Neural cell (in vitro differentiated cells): ENCODE measurements around the gene H6PD. TPM values are rescaled to one million over a fixed set of nuclear protein-coding genes. Genes with fewer than 3 reads are reported as not detected.
A peak's percentile ranks its signal among the peaks of the same experiment; 100 is the strongest.

ENCODE experiments used
- H2AFZ ChIP-seq: fragments of 200-600, 300-800 bp; sonication (generic), shearing (Covaris generic); 2 replicates; pipeline ENCODE4 v1.6.0; 2014; ENCODE audit warnings: low read depth, mild to moderate bottlenecking, antibody characterized with exemption, low read length, moderate library complexity
- H3F3A ChIP-seq: fragments of 200-600 bp; shearing (Covaris generic); 2 replicates; pipeline ENCODE4 v1.6.1; 2016; ENCODE audit warnings: mild to moderate bottlenecking, moderate library complexity, mixed read lengths, antibody characterized with exemption, low read length; ENCODE audit not compliant: insufficient read depth, poor library complexity, severe bottlenecking
- H3K27ac ChIP-seq: fragments of 200-600, 300-800 bp; sonication (generic), shearing (Covaris generic); 2 replicates; pipeline ENCODE4 v1.5.1; 2014; ENCODE audit warnings: mild to moderate bottlenecking, low read length, moderate library complexity
- H3K27me3 ChIP-seq: fragments of 300-800, 200-600 bp; sonication (generic), shearing (Covaris generic); 2 replicates; pipeline ENCODE4 v1.6.0; 2014; ENCODE audit warnings: mild to moderate bottlenecking, low read depth, low read length, moderate library complexity; ENCODE audit not compliant: insufficient read depth
- H3K36me3 ChIP-seq: fragments of 300-800, 200-600 bp; sonication (generic), shearing (Covaris generic); 2 replicates; pipeline ENCODE4 v1.5.1; 2014; ENCODE audit warnings: mild to moderate bottlenecking, antibody characterized with exemption, low read length, moderate library complexity; ENCODE audit not compliant: insufficient read depth
- H3K4me2 ChIP-seq: fragments of 300-800, 200-600 bp; sonication (generic), shearing (Covaris generic); 2 replicates; pipeline ENCODE4 v1.6.0; 2014; ENCODE audit warnings: mild to moderate bottlenecking, low read length
- H3K4me3 ChIP-seq: fragments of 300-800, 200-600 bp; sonication (generic), shearing (Covaris generic); 2 replicates; pipeline ENCODE4 v1.5.1; 2014; ENCODE audit warnings: mild to moderate bottlenecking, low read length, moderate library complexity
- H3K79me2 ChIP-seq: fragments of 200-600 bp; shearing (Covaris generic); replicated peaks from 2 replicates; pipeline ENCODE4 v1.6.0; 2014; ENCODE audit warnings: mild to moderate bottlenecking, low read length, moderate library complexity; ENCODE audit not compliant: insufficient read depth
- H3K9ac ChIP-seq: fragments of 300-800, 200-600 bp; sonication (generic), shearing (Covaris generic); 2 replicates; pipeline ENCODE4 v1.6.1; 2016; ENCODE audit warnings: mild to moderate bottlenecking, low read length, mixed read lengths
- H3K9me2 ChIP-seq: fragments of 200-600 bp; shearing (Covaris generic); 2 replicates; pipeline ENCODE4 v1.6.1; 2016; ENCODE audit warnings: mild to moderate bottlenecking, low read length, mixed read lengths; ENCODE audit not compliant: insufficient read depth
- H3K9me3 ChIP-seq: fragments of 200-600, 300-800 bp; sonication (generic), shearing (Covaris generic); 2 replicates; pipeline ENCODE4 v1.6.1; 2016; ENCODE audit warnings: mild to moderate bottlenecking, mixed run types, low read length, moderate library complexity, mixed read lengths
- H4K20me1 ChIP-seq: fragments of 200-600 bp; shearing (Covaris generic); 2 replicates; pipeline ENCODE4 v1.6.1; 2016; ENCODE audit warnings: mild to moderate bottlenecking, mixed run types; ENCODE audit not compliant: insufficient read depth
- CTCF ChIP-seq: fragments of 450-650 bp; IDR thresholded peaks from 2 replicates; pipeline ENCODE4 v1.5.1; 2014; ENCODE audit warnings: antibody characterized with exemption, mild to moderate bottlenecking, moderate library complexity; ENCODE audit not compliant: poor library complexity, severe bottlenecking
- EP300 ChIP-seq: fragments of 450-650 bp; conservative IDR thresholded peaks from 2 replicates; pipeline ENCODE4 v1.6.1; 2014; ENCODE audit warnings: antibody characterized with exemption, mild to moderate bottlenecking, moderate library complexity; ENCODE audit not compliant: poor library complexity, severe bottlenecking
- EZH2 ChIP-seq: fragments of 200-600, 300-800 bp; shearing (Covaris generic), sonication (generic); IDR thresholded peaks from 2 replicates; pipeline ENCODE4 v1.6.1; 2014; ENCODE audit warnings: antibody characterized with exemption, low read length, borderline replicate concordance, mild to moderate bottlenecking; ENCODE audit not compliant: insufficient read depth, poor library complexity, severe bottlenecking
- MXI1 ChIP-seq: fragments of 450-650 bp; conservative IDR thresholded peaks from 2 replicates; pipeline ENCODE4 v1.6.1; 2014; ENCODE audit warnings: antibody characterized with exemption, mild to moderate bottlenecking; ENCODE audit not compliant: poor library complexity, severe bottlenecking
- POLR2AphosphoS5 ChIP-seq: IDR thresholded peaks from 2 replicates; pipeline ENCODE4 v1.6.1; 2012
- RAD21 ChIP-seq: fragments of 450-650 bp; conservative IDR thresholded peaks from 2 replicates; pipeline ENCODE4 v1.6.1; 2014; ENCODE audit warnings: antibody characterized with exemption, mild to moderate bottlenecking, moderate library complexity
- REST ChIP-seq: IDR thresholded peaks from 2 replicates; pipeline ENCODE4 v1.6.1; 2012; ENCODE audit warnings: borderline replicate concordance
- SMC3 ChIP-seq: fragments of 450-650 bp; conservative IDR thresholded peaks from 2 replicates; pipeline ENCODE4 v1.6.1; 2014; ENCODE audit warnings: antibody characterized with exemption, mild to moderate bottlenecking, moderate library complexity; ENCODE audit not compliant: poor library complexity
- TAF1 ChIP-seq: IDR thresholded peaks from 2 replicates; pipeline ENCODE4 v1.6.1; 2012; ENCODE audit warnings: low read depth
- polyA plus RNA-seq: library from polyadenylated mRNA; depleted of rRNA; stranded (reverse); fragments of >200 nt; gene quantifications from 2 replicates; pipeline ENCODE4 v1.2.3, GENCODE V29; 2014

H6PD gene
- polyA plus RNA-seq, 1 donor from 2014 or later, result 4.6 TPM

GRCh38 chr1:9195651-9196050 lies 38.9 kb upstream of the H6PD start:
- Histone ChIP-seq H3K9me2 (no peaks in the 10 kb centered on the region), H3F3A (no peaks in the 10 kb centered on the region), H3K27me3 (peaks cover 39% of the 10 kb centered on the region), H3K79me2 (no peaks in the 10 kb centered on the region), H3K9ac (no peak overlapping the region), H2AFZ (no peak overlapping the region), H3K27ac (no peak overlapping the region), H4K20me1 (no peaks in the 10 kb centered on the region), H3K36me3 (no peaks in the 10 kb centered on the region), H3K9me3 (no peaks in the 10 kb centered on the region), H3K4me3 (no peak overlapping the region), H3K4me2 (no peak overlapping the region)
- no peak for TF ChIP-seq EP300
- TF ChIP-seq EZH2, result no peak
- TF ChIP-seq POLR2AphosphoS5, result no peak
- TF ChIP-seq TAF1, result no peak
- no peak for TF ChIP-seq SMC3
- TF ChIP-seq REST, result no peak

- Histone ChIP-seq H3K36me3 (no peaks in the 10 kb centered on the region), H3K4me2 (no peak overlapping the region), H3K27ac (no peak overlapping the region), H3K9ac (peak overlapping the region; percentile 20), H3K4me3 (no peak overlapping the region), H3K9me2 (no peaks in the 10 kb centered on the region), H3F3A (no peaks in the 10 kb centered on the region), H3K27me3 (peaks cover 46% of the 10 kb centered on the region), H3K79me2 (no peaks in the 10 kb centered on the region), H4K20me1 (no peaks in the 10 kb centered on the region), H2AFZ (no peak overlapping the region), H3K9me3 (no peaks in the 10 kb centered on the region)
- TF ChIP-seq CTCF (peak; percentile 81), RAD21 (peak; percentile 78), MXI1 (no peak), REST (no peak), SMC3 (peak; percentile 76), POLR2AphosphoS5 (no peak)
These were observed 38.2 kb upstream of the H6PD start for GRCh38 chr1:9196129-9197040.
